GM19240 (cell line): ENCODE measurements around the gene FAIM.
"Not testable (repeated sequence)": the region's sequence is repeated elsewhere in the genome, so short reads cannot be mapped to it uniquely, and the experiment has no call there.

Experiments
- DNase-seq: peaks from one replicate; pipeline ENCODE4 v3.0.0; 2011; ENCODE audit warnings: low spot score; ENCODE audit not compliant: insufficient read length

The FAIM gene, protein sequence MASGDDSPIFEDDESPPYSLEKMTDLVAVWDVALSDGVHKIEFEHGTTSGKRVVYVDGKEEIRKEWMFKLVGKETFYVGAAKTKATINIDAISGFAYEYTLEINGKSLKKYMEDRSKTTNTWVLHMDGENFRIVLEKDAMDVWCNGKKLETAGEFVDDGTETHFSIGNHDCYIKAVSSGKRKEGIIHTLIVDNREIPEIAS

DNA sequence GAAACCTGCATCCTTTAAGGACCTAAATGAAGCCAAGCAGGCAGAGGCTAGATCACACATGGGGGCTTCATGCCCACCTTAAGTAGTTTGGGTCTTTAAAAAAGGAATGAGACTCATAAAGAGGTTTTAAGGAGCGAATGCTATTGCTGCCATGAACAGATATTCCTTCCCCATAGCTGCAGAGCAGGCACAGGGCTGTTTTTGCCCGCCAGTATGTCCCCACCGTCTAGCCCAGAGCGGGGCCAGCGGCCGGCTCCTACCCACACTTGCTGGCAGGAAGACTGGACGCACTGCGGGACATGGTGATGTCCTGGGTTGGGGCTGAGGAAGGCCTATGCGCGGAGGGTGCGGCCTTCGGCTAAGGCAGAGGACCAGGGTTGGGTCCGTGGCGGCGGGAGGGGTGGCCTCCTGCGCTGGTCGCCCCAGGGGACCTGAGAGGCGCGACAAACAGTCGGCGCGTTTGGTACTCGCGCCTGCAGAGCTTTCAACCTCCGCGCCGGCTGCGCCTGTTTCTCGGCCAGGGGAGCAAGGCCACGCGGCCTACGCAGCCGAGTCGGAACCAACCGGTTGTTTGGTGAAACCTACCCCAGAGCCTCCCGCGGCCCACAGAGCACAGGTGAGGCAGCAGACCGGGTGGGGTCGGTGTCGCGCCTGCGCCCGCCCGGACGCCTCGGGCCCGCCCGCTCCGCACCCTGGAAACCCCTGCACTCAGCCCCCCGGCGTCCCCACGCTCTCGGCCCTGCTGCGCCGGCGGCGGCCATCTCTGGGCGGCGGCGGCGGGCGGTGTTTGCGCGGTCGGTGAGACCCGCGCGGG, at the start of gene FAIM:
Gene FAIM (plus strand): TSS at position 450 of the 814 bp plus-strand sequence. CDS start 10,956 bp downstream, outside the sequence.
- DNase-seq = peak; percentile 33

DNA sequence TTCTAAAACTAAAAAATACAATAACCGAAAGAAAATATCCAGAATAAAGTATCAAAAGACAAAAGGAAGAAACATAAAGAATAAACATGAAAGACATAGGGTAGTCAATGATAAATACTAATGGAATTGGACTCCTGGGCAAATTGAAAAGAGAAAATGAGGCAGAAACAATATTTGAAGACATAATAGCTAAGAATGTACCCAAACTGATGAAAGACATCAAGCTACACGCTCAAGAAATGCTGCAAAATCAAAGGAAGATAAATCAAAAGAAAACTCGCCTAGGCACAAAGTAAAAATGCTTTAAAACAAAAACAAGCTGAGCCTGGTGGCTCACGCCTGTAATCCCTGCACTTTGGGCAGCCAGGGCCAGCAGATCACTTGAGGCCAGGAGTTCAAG, 49.4 kb upstream of the FAIM start:
- DNase-seq = no peak

- DNase-seq = no peak
Observed at GRCh38 chr3:138560501-138560900, 48.1 kb upstream of the FAIM start.

DNA sequence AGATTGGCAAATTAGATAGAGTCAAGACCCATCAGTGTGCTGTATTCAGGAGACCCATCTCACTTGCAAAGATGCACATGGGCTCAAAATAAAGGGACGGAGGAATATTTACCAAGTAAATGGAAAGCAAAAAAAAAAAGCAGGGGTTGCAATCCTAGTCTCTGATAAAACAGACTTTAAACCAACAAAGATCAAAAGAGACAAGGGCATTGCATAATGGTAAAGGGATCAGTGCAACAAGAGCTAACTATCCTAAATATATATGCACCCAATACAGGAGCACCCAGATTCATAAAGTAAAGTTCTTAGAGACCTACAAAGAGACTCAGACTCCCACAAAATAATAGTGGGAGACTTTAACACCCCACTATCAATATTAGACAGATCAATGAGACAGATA, 45.7 kb upstream of the FAIM start:
- not testable (repeated sequence) for DNase-seq

DNA sequence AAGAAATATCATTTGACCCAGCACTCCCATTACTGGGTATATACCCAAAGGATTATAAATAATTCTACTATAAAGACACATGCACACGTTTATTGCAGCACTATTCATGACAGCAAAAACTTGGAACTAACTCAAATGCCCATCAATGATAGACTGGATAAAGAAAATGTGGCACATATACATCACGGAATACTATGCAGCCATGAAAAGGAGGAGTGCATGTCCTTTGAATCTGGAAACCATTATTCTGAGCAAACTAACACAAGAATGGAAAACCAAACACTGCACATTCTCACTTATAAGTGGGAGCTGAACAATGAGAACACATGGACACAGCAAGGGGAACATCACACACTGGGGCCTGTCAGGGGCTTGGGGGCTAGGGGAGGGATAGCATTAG, 42.3 kb upstream of the FAIM start:
- not testable (repeated sequence) for DNase-seq

- DNase-seq = no peak
Observed at GRCh38 chr3:138567403-138567802, 41.2 kb upstream of the FAIM start.

DNA sequence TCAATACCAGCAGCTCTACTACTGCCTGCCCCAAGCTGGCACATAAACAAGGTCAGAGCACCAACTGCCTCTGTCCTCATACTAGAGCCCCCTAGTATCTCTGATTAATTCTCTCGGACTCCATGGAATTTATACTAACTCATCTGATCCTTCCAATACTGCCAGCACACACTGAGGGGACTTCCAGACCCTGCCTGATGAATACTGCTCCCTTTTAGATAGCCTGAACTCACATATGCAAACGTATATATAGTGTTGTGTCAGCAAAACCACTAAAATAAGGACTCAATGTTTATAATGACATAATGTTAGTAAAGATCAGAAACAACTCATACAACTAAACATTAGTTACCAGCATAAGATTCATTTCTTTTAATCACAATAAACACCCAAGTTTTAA, 39.5 kb upstream of the FAIM start:
- DNase-seq = no peak

GRCh38 chr3:138569624-138570023, 38.9 kb upstream of the FAIM start:
- DNase-seq = not testable (repeated sequence)

DNA sequence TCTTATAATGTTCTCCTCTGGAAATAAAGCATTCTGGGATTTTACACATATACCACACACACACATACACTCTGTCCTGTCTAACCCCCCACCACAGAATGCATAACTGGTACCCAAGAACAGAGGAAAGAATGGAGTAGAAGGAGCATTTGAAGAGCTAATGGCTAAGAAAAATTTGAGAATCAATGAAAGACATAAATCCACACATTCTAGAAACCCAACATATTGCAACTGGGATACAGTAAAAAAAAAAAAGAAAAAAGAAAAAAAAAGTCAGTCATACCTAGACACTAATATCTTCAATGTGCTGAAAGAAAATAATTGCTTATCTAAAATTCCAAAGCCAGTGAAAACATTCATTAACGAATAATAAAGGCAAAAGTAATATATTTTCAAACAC, 35.4 kb upstream of the FAIM start:
- DNase-seq = no peak

DNA sequence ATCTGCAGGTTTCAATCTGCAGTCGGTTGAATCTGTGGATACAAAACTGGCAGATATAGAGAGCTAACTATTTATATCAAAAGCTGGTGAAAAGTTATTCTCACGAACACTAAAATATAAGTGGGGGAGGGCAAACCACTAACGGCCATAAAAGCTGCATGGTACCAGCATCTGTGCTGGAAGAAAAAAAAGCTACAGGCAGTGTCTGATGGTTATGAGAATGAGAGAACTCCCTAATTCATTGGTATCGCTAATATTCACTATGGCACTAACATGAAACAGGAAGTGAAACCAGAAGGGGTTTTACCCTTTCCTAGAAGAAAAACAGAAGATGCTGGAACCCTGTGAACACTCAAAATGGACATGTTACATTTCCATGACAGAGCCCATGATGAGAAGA, 30.4 kb upstream of the FAIM start:
- no peak for DNase-seq

DNA sequence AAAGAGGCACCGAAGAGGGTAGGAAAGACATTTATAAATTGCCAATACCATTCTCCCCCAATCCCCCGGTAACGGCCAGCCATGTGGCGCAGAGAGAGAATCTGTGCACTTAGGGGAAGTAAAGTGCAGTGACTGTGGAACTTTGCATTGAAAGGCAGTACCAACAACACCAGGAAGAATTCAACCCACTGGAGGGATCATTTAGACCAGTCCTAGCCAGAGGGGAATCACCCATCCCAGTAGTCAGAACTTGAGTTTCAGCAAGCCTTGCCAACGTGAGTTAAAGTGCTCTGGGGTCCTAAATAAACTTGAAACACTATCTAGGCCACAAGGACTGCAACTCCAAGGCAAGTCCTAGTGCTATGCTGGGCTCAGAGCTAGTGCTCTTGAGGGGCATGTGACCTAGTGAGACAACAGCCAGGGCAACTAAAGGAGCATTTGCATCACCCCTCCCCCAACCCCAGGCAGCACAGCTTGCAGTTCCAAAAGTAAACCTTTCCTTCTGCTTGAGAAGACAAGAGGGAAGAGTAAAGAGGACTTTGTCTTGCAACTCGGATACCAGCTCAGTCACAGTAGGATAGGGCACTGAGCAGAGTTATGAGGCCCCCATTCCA, 29.5 kb upstream of the FAIM start:
- no peak for DNase-seq

GRCh38 chr3:138587374-138587773, 21.2 kb upstream of the FAIM start:
- DNase-seq = no peak

- no peak for DNase-seq
Observed at GRCh38 chr3:138588445-138588844, 20.1 kb upstream of the FAIM start.

- no peak for DNase-seq
Observed at GRCh38 chr3:138591392-138591791, 17.2 kb upstream of the FAIM start.

GRCh38 chr3:138593488-138594149, 15.0 kb upstream of the FAIM start:
- DNase-seq = no peak

DNA sequence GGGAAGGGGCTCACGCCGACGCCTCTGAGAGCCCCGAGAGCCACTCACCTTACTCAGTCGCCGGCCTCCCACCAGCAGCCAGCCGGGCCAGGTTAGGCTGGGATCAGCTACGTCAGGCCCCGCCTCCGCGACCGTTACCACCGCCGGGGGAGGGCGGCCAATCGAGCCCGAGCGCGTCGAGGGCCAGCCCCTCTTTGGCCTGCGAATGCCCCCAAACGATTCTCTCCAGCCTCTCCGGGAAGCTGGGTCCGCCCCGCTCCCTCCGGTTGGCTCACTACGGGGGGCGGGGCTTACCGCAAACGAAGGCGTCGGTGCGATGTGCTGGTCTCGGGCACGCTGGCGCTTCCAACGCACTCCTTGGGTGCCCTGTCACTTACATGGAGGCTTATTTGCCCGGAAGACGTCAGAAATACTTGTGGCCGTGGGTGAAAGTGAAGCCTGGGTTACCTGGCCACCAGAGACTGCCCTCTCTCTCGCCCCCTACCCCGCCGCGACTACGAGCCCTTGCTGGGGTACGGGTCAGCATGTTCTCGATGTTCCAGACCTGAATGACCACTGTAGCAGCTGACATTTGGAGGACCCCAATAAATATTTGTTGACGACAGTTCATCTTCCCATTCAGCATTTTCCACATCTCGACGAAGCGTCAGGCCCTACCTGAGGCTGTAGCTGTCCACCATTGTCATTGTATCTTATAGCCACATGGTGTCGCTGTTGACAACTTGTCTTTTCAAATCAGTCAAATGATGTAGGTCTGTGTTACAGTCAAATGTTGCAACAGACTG, 14.2 kb upstream of the FAIM start, which contains the start of gene CEP70:
Gene CEP70 (minus strand): TSS at position 111 of the 785 bp plus-strand sequence. CDS start 21,333 bp downstream, outside the sequence.
- DNase-seq = peak; percentile 22

DNA sequence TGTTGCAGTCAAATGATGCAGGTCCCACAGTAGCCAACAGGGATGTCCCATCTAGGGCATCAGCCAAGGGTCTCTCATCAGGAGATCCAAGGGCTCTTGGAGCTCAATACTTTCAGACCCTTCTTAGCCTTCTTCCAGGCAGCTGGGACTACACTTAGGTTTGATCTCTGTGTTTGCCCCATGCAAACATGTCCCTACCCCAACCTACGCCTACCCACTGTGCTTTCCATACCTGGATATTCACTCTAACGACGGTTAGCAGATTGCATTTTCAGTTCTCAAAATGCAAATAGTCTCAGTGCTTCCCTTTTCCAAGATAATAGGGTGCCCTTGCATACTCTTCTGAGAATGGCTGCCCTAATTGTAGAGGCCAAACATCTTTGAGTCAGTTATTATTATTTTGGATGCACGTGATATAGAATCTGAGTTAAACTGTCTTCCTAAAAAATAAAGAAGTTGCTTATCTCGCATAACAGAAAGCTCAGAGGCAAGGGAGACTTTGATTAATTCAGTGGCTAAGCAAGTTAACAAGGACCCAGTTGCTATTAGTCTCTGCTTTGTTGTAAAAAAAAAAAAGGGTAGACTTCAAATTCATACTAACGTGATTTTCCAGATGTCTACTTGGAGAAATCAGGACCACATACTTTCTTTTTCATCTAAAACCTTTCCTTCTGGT, 13.5 kb upstream of the FAIM start:
- no peak for DNase-seq

DNA sequence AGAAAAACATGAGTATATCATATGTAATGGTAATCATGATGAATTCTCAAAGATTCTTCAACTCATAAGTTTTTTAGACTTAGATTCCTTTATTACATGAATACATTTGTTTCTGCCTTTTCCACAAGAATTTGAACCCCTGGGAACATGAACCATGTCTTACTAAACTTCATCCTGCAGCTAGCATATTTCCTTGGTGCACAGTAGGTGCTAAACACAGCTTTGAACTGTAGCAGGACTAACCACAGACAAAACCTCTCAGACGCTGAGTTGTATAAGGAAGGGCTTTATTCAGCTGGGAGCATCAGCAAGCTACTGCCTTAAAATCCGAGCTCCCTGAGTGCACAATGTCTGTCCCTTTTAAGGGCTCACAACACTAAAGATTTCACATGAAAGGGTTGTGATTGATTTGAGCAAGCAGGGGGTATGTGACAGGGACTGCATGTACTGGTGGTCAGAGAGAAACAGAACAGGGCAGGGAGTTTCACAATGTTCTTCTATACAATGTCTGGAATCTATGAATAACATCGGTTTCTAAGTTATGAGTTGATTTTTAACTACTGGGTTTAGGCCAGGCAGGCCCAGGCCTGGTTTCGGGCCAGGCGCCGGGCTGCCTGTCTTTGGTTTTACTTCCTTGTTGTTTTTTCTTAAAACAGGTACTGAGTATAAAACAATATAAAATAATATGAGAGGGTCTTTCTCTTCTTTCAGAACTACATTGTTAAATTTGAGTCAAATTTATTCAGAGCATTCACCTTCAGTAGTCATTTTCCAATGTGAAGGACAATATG, 11.2 kb upstream of the FAIM start:
- DNase-seq = not testable (repeated sequence)

- DNase-seq = no peak
Observed at GRCh38 chr3:138598534-138598933, 10.0 kb upstream of the FAIM start.
